C4-2B (cell line): ENCODE results near the gene FSTL4.

ENCODE experiments used
- CTCF ChIP-seq: fragments of 450-650 bp; conservative IDR thresholded peaks from 2 replicates; pipeline ENCODE4 v1.5.1; 2017; ENCODE audit warnings: mild to moderate bottlenecking
- ZFX ChIP-seq: fragments of 450-650 bp; IDR thresholded peaks from 2 replicates; pipeline ENCODE4 v1.6.1; 2017

GRCh38 chr5:133330956-133331355, 281.4 kb downstream of the FSTL4 start:
- TF ChIP-seq CTCF, result no peak
- no peak for TF ChIP-seq ZFX
